Measurements from ENCODE around the gene TET2.
"Not testable (repeated sequence)": the region's sequence is repeated elsewhere in the genome, so short reads cannot be mapped to it uniquely, and the experiment has no call there.

TET2 gene

DNA sequence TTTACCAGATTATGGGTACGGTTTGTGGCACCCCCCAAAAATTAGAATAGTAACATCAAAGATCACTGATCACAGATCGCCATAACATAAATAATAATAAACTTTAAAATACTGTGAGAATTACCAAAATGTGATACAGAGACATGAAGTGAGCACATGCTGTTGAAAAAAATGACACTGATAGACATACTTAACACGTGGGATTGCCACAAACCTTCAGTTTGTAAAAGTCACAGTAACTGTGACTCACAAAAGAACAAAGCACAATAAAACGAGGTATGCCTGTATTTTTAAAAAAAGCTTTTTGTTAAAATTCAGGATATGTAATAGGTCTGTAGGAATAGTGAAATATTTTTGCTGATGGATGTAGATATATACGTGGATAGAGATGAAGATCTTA lies 93.4 kb downstream of the TET2 start:
- no peak for DNase-seq

DNA sequence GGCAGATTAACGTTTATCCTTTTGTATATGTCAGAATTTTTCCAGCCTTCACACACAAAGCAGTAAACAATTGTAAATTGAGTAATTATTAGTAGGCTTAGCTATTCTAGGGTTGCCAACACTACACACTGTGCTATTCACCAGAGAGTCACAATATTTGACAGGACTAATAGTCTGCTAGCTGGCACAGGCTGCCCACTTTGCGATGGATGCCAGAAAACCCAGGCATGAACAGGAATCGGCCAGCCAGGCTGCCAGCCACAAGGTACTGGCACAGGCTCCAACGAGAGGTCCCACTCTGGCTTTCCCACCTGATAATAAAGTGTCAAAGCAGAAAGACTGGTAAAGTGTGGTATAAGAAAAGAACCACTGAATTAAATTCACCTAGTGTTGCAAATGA lies 94.8 kb downstream of the TET2 start:
- DNase-seq = no peak

DNA sequence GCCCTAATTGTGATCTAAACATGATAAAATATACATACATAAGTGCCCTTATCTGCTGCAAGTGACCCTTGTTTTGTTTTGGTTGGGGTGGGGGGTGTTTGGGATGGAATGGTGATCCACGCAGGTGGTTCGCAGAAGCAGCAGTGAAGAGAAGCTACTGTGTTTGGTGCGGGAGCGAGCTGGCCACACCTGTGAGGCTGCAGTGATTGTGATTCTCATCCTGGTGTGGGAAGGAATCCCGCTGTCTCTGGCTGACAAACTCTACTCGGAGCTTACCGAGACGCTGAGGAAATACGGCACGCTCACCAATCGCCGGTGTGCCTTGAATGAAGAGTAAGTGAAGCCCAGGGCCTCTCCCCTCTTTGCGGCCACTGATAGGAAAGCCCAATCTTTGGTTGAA lies 96.8 kb downstream of the TET2 start:
- DNase-seq = no peak

DNA sequence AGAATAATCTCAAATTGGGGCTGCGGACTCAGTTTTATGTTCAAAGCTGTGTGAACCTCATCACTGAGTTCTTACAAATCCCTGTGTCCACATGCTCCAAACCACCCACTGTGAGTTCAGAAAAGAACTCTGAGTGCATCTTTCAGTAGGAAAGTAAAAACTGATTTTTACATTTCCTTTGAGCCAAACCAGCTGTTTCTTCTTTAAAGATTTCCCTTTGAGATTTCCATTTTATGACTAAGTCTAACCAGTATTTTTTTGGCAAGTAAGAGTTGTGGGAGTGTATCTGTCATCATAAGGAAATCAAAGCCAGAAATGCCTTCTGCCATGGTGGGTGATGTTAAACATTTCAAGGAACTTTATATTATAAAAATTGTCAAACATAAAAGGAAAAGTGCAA lies 100.0 kb downstream of the TET2 start:
- no peak for DNase-seq

DNA sequence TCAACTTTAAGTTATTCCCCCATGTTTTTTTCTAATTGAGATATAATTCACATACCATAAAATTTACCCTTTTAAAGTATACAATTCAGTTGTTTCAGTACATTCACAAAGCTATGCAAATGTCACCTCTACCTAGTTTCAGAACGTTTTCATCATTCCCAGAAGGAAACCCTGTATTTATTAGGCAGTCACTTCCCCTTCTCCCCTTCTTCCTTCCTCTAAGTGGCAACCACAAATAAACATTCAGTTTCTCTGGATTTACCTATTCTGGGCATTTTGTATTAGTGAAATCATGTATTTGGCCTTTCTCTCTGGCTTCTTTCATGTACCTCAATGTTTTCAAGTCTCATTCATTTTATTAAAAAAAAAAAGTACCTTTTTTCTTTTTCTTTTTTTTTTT lies 101.9 kb downstream of the TET2 start:
- no peak for DNase-seq

DNA sequence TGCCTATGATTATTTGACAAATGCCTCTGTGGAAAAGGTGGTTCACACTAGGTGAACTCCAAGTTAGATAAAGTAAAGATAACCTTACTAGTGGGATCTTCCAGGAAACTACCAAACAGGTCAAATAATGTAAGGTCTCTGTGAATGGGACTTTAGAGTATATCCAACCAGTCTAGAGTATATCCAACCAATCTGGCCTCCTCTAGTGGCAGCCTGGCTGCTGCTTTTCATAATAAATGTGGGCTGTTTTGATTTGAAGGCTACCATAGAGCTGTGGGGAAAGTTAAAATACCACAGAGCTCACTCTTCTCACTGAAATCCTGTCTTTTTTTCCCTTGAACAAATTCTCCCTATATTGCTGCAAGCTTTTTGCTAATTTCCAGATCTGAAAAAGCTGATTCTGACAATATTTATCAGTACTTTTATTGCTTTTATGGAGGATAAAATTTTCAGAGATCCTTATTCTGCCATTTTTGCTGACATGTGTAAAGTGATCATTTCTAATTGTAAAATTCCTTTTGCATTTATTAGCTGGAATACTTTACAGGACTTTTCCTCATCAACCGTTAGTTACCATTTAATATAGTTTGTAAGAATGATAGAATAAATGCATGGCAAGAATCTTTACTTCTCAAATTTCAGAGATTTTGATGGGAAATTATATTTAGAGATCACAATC lies 111.3 kb downstream of the TET2 start:
- DNase-seq = no peak

DNA sequence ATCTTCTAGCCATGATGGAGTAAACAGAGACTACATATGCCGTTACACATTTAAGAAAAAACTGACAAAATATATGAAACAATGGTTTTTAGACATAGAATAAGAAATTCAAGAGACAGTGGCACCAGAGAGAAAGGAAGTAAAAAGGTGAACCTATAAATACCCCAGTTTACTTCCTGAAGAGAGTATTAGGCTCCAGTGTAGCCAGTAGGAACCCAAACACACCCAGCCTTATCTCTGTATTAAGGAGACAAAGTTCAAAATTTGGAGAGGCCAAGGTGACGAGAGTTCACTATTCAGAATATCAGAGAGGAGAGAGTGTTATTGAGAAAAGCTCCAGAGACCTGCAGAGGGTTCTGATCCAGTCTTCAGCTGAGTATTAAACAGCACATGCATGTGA lies 119.0 kb downstream of the TET2 start:
- no peak for DNase-seq

DNA sequence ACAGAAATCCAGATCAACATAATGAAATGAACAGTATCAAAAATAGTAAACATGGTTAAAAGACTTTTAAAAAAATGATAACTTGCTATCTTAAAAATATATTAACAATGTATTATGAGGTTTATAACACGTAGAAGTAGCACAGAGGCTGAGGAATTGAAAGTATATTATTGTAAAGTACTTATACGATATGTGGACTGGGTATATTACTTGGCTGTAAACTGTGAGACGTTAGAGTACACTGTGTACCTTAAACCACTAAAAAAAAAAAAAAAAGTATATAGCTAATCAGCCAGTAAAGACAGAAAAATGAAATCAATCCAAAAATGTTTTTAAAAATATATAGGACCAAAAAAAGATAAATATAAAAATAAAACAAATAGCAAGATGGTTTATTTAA lies 120.6 kb downstream of the TET2 start:
- no peak for DNase-seq

DNA sequence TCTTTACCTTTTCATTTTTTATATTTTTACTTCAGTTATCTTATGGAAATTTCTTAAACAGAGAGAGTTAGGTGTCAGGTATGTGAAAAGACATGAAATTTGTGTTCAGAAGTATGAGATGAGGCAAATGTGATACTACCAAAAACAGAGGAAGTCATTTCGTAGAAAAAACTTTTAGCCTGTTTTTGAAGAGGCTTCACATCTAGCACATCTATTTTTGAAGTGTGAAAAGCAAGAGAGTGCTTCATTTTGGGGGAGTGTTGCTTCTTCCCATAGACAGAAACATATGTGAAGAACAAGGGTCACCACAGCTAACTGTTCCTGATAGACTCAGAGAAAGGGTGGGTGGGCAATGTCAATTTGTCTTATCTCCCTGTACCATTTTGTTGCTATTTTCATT lies 125.3 kb downstream of the TET2 start:
- DNase-seq = no peak

DNA sequence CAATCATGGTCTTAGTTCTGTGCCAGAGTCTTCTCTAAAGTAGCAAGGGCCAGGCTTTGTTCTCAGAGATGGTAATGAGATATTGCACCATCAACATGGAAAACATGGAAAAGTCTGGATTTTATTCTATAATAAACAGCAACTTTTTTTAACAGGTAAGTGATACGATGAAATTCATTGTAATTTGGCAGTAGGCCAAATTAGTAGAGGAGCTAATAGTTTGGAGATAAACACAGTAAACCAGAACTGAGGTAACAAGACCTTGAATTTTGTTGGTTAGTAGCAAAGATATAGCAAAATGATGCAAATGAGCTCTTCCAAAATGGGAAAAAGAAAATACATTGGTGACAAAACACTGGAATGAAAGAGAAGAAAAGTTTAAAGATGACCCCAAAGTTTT lies 126.6 kb downstream of the TET2 start:
- no peak for DNase-seq

DNA sequence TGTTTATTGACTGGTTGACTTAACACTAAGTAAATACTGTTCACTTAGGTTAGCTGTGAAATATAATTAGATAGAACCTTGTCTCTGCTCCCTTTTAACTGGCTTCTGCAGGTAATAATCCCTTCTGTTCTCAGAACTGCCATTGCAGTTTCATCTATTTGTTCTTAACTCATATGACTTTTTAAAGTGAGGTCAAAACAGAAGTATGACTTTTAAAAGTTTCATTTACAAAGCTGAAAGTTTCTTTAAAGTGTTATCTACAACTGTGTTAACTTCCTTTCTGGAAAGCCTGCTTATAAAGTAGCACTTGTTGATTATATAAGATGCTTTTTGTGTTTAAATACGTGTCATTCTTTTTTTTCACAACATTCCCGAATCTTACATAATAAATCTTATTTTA lies 127.4 kb downstream of the TET2 start:
- DNase-seq = no peak

DNA sequence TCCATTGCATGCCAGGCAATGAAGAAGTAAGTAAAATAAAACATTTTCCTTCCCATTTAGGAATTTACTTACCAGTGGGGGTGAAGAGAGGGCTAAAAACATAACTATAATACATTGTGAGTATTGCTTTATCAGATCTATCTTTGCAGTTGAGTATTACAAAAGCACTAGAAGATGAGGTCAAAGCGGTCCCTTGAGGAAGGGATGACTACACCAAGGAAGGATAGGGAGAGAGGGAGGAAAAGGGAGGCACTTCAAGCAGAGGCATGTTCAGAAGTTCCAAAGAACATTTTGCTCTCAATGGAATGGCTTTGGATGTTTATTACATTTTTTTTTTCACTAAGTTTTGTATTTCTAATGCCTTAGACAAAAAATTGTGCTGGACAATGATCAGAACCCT lies 127.8 kb downstream of the TET2 start:
- no peak for DNase-seq

DNA sequence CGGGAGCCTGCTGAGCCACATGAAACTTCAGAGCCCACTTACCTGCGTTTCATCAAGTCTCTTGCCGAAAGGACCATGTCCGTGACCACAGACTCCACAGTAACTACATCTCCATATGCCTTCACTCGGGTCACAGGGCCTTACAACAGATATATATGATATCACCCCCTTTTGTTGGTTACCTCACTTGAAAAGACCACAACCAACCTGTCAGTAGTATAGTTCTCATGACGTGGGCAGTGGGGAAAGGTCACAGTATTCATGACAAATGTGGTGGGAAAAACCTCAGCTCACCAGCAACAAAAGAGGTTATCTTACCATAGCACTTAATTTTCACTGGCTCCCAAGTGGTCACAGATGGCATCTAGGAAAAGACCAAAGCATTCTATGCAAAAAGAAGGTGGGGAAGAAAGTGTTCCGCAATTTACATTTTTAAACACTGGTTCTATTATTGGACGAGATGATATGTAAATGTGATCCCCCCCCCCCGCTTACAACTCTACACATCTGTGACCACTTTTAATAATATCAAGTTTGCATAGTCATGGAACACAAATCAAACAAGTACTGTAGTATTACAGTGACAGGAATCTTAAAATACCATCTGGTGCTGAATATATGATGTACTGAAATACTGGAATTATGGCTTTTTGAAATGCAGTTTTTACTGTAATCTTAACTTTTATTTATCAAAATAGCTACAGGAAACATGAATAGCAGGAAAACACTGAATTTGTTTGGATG lies 129.9 kb downstream of the TET2 start:
- DNase-seq = no peak

DNA sequence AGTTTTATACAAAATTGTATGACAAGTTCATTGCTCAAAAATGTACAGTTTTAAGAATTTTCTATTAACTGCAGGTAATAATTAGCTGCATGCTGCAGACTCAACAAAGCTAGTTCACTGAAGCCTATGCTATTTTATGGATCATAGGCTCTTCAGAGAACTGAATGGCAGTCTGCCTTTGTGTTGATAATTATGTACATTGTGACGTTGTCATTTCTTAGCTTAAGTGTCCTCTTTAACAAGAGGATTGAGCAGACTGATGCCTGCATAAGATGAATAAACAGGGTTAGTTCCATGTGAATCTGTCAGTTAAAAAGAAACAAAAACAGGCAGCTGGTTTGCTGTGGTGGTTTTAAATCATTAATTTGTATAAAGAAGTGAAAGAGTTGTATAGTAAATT lies 131.0 kb downstream of the TET2 start:
- DNase-seq = peak; percentile 29

DNA sequence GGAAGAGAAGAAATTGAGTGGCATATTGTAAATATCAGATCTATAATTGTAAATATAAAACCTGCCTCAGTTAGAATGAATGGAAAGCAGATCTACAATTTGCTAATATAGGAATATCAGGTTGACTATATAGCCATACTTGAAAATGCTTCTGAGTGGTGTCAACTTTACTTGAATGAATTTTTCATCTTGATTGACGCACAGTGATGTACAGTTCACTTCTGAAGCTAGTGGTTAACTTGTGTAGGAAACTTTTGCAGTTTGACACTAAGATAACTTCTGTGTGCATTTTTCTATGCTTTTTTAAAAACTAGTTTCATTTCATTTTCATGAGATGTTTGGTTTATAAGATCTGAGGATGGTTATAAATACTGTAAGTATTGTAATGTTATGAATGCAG lies 132.6 kb downstream of the TET2 start:
- DNase-seq = no peak

DNA sequence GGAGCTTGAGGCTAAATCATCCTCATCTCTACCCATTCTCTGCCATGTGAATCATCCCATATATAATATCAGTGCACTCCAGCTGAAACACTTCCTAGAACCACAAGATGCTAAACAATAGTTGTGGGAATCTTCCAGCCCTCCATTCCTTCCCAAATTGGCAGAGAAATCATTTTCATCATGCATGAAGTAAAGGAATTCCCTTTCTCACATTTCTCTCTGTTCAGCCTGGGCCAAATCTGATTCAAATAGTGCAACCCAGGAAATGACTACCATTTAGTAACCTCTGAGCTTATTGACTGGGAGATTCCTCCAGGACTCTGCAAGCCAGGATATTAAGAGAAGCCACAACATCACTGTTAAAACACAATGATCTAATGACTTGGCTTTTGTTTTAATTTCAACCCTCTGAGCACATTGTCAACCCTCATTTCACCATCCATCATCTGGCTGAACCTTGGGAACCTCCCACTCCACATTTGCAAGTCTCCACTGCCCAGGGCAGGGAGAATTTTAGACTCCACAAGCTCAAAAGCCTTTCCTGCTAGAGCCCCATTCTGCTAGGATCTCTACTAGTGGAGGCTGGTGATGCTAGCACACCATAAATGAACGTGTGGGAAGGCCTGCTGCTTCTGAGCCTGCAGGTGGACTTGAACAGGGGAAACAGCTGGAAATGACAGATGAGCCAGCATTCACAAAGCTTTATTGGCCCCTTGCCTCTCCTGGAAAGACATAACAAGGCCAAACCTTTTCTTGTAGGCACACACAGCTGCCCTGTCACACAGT lies 133.9 kb downstream of the TET2 start:
- peak; percentile 56 for DNase-seq

DNA sequence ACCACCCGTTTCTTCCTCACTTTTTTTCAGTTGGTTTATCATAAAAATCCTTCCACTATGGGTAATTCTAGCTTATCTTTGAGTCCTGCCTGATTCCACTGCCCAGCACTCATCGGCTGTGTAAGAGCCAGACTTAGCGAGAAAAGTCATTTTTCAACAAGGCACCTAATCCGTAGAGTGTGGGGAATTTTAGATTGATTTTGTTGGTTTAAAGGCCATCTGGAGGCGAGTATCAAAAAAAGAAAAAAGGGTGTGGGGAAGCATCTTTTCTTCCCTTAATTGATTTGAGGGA lies 134.4 kb downstream of the TET2 start:
- no peak for DNase-seq

DNA sequence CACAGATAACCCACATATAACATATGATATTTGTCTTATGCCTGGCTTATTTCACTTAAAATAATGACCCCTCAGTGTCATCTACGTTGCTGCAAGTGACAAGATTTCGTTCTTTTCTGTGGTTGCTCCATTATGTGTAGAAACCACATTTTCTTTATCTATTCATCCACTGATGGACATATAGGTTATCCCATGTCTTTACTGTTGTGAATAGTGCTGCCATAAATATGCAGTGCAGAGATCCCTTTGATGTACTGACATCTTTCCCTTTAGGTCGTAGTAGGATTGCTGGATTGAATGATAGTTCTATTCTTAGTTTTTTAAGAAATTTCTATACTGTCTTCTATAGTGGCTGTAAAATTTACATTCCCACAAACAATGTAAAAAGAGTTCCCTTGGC lies 135.8 kb downstream of the TET2 start:
- no peak for DNase-seq

DNA sequence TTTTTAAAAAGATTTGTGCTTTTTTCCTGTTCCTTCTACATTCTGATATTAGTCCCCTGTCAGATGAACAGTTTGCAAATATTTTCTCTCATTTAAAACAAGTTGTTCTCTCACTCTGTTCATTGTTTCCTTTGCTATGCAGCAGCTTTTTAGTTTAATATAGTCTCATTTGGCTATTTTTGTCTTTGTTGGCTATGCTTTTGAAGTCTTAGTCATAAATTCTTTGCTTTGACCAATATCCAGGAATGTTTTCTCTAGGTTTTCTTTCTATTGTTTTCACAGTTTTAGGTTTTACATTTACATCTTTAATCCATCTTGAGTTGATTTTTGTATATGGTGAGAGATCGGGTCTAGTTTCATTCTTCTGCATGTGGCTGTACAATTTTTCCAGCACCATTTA lies 136.8 kb downstream of the TET2 start:
- DNase-seq = no peak

DNA sequence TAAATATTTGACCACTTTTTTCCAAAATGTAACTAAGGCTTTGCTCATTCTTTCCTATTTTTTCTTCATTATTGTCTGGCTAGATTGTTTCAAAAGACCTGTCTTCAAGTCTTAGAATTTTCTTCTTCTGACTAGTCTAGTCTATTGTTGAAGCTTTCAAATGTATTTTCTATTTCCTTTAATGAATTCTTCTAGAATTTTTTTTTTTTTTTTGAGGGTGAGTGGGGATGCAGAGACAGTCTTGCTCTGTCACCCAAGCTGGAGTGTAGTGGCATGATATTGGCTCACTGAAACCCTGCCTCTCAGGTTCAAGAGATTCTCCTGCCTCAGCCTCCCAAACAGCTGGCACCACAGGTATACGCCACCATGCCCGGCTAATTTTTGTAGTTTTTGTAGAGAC lies 141.4 kb downstream of the TET2 start:
- no peak for DNase-seq

DNA sequence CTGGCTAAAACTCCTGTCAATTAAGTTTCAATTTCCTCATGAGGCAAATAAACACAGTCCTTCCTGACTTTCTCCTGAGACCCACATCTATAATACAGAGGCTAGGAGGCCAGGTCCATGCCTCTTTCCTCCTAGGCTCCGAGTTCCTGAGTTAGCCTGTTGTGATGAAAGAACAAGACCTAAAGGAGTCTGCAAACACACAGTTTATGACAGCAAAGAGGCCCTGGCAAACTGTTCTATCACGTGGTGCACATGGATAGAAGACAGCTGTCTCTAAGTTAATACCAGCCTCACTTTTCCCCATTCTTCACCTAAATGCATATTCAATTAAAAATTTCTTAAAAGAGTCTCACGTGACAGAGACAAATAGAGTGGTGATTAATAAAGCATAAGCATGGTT lies 145.2 kb downstream of the TET2 start:
- no peak for DNase-seq

DNA sequence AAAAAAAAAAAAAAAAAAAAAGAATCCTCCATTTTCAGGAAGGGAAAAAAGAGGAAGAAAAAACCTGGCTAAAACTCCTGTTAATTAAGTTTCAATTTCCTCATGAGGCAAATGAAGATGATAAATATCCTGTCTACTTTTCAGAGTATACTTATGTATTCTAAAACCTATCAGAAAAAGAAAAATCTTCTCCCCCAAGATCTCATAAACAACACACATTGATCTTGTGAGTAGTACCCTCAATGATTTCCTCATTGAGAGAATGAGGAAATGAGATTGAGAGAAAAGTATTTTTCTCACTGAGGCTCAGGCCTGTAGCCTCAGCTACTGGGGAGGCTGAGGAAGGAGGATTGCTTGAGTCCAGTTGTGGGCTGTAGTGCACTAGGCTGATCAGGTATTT lies 146.7 kb downstream of the TET2 start:
- DNase-seq = no peak

DNA sequence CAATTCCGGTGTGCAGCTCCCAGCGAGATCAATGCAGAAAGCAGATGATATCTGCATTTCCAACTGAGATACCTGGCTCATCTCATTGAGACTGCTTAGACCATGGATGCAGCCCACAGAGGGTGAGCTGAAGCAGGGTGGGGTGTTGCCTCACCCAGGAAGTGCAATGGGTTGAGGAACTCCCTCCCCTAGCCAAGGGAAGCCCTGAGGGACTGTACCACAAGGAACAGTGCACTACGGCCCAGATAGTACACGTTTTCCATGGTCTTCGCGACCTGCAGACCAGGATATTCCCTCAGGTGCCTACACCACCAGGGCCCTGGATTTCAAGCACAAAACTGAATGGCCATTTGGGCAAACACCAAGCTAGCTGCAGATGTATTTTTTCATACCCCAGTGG lies 150.0 kb downstream of the TET2 start:
- no peak for DNase-seq

DNA sequence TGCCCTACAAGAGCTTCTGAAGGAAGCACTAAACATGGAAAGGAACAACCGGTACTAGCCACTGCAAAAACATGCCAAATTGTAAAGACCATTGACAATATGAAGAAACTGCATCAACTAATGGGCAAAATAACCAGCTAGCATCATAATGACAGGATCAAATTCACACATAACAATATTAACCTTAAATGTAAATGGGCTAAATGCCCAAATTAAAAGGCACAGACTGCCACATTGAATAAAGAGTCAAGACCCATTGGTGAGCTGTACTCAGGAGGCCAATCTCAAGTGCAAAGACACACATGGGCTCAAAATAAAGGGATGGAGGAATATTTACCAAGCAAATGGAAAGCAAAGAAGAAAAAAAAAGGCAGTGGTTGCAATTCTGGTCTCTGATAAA lies 152.4 kb downstream of the TET2 start:
- not testable (repeated sequence) for DNase-seq
